ENCODE data around the gene UCK2. TPM values are rescaled to one million over a fixed set of nuclear protein-coding genes. Genes with fewer than 3 reads are reported as not detected.

UCK2 gene
- total and polyA plus RNA-seq, 10 of the 15 experiments (the other 5 are each of a cell fraction or from before 2014, with no cell fraction given) = 55.3 to 106 (median 84.9) TPM

DNA sequence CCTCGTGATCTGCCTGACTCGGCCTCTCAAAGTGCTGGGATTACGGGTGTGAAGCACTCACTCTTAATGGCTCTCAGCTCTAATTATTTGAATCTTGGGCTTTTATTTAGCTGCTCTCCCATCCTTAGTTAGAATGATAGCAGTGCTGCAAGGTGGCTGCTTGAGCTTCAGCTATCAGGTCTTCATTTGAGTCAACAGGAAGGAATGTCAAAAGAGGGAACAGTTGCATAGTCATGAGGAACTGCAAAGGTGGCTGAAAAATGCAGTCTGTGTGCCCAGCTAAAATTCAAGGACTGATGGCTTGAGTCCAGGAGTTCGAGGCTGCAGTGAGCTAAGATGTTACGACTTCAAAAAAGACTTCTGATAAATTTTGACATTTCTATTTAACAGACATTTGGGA, 55.6 kb downstream of the UCK2 start:
- CTCF ChIA-PET = interaction anchor here (0.7 to 3.1 kb wide), 9 partner anchors 9 to 281 kb away, joined by 3 to 18 read pairs (median 8); partner anchors contain the start of gene UCK2
- H4K20me1 ChIP-seq (ENCODE audit: control insufficient read depth, insufficient read depth) = no peaks in the 10 kb centered on the region

More for the DNA sequence above, 55.6 kb downstream of the UCK2 start:
- RAD21 ChIA-PET (ENCODE audit: unreplicated experiment) = interaction anchor here (1.0 to 4.9 kb wide), 6 partner anchors 11 to 56 kb away, joined by 3 to 37 read pairs (median 16); partner anchors contain the start of gene UCK2
- ATAC-seq (no peak), DNase-seq (ENCODE audit: low read depth, low spot score) (no peak), FAIRE-seq (no peak)
- H3K79me2 ChIP-seq (ENCODE audit: control insufficient read depth, insufficient read depth, low read length) = peaks cover 92% of the 10 kb centered on the region
- SMC1A ChIA-PET (ENCODE audit: uncharacterized antibody, unreplicated experiment) = interaction anchor here (0.9 to 5.8 kb wide), 15 partner anchors 10 to 607 kb away, joined by 3 to 49 read pairs (median 12); no protein-coding TSS in a partner anchor
- TF ChIP-seq, protein P1, sequence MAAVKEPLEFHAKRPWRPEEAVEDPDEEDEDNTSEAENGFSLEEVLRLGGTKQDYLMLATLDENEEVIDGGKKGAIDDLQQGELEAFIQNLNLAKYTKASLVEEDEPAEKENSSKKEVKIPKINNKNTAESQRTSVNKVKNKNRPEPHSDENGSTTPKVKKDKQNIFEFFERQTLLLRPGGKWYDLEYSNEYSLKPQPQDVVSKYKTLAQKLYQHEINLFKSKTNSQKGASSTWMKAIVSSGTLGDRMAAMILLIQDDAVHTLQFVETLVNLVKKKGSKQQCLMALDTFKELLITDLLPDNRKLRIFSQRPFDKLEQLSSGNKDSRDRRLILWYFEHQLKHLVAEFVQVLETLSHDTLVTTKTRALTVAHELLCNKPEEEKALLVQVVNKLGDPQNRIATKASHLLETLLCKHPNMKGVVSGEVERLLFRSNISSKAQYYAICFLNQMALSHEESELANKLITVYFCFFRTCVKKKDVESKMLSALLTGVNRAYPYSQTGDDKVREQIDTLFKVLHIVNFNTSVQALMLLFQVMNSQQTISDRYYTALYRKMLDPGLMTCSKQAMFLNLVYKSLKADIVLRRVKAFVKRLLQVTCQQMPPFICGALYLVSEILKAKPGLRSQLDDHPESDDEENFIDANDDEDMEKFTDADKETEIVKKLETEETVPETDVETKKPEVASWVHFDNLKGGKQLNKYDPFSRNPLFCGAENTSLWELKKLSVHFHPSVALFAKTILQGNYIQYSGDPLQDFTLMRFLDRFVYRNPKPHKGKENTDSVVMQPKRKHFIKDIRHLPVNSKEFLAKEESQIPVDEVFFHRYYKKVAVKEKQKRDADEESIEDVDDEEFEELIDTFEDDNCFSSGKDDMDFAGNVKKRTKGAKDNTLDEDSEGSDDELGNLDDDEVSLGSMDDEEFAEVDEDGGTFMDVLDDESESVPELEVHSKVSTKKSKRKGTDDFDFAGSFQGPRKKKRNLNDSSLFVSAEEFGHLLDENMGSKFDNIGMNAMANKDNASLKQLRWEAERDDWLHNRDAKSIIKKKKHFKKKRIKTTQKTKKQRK (IDR thresholded peaks at IDR 0.05; ENCODE audit: low read depth, low read length) = no peak
- 0 out of 2 replicates have a peak, but pooled peaks have one; percentile 19 for TF ChIP-seq EED (IDR thresholded peaks at IDR 0.05; ENCODE audit: low read depth)
- TF ChIP-seq BACH1 (IDR thresholded peaks at IDR 0.05; ENCODE audit: borderline replicate concordance) = no peak
- TF ChIP-seq CREB1 (IDR thresholded peaks at IDR 0.05; ENCODE audit: low read depth) = no peak
- no peak for TF ChIP-seq HDAC6 (IDR thresholded peaks at IDR 0.05; ENCODE audit: unreplicated experiment)
- no peak for TF ChIP-seq SREBF1 (IDR thresholded peaks at IDR 0.05; ENCODE audit: low read length)
- TF ChIP-seq, protein P2, sequence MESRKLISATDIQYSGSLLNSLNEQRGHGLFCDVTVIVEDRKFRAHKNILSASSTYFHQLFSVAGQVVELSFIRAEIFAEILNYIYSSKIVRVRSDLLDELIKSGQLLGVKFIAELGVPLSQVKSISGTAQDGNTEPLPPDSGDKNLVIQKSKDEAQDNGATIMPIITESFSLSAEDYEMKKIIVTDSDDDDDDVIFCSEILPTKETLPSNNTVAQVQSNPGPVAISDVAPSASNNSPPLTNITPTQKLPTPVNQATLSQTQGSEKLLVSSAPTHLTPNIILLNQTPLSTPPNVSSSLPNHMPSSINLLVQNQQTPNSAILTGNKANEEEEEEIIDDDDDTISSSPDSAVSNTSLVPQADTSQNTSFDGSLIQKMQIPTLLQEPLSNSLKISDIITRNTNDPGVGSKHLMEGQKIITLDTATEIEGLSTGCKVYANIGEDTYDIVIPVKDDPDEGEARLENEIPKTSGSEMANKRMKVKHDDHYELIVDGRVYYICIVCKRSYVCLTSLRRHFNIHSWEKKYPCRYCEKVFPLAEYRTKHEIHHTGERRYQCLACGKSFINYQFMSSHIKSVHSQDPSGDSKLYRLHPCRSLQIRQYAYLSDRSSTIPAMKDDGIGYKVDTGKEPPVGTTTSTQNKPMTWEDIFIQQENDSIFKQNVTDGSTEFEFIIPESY (IDR thresholded peaks at IDR 0.05) = no peak
- 0 out of 2 replicates have a peak, but pooled peaks have one; percentile 33 for TF ChIP-seq JUNB (IDR thresholded peaks at IDR 0.05)
- no peak for TF ChIP-seq RELA (IDR thresholded peaks at IDR 0.05; ENCODE audit: borderline replicate concordance, partially characterized antibody)
- TF ChIP-seq SPI1 (IDR thresholded peaks at IDR 0.05; ENCODE audit: borderline replicate concordance, insufficient read depth, low read depth, low read length) = 0 out of 2 replicates have a peak, but pooled peaks have one; percentile 32
- peaks cover 65% of the 10 kb centered on the region for H3K4me1 ChIP-seq (ENCODE audit: control insufficient read depth, insufficient read depth, low read length)
- no peak overlapping the region for H3K4me2 ChIP-seq (ENCODE audit: control insufficient read depth, insufficient read depth)
- no peak overlapping the region for H3K27ac ChIP-seq (ENCODE audit: control insufficient read depth, insufficient read depth)
- in situ Hi-C loops (cut with MboI) (loop anchor here (5.0 kb wide), 1 partner anchor 36 kb away; no protein-coding TSS in a partner anchor), intact Hi-C loops (cut with micrococcal nuclease; ENCODE audit: unreplicated experiment) (loop anchor here (5.0 kb wide), 1 partner anchor 41 kb away; no protein-coding TSS in a partner anchor)
- H2AFZ ChIP-seq (ENCODE audit: control insufficient read depth, low read depth, low read length) = no peak overlapping the region
- H3K9me3 ChIP-seq (replicated peaks; ENCODE audit: control insufficient read depth, insufficient read depth, low read length) = peaks cover 7% of the 10 kb centered on the region; the same call in 2 of the 3 replicates
- POLR2A ChIA-PET = interaction anchor here (0.8 to 2.6 kb wide), 4 partner anchors 10 to 54 kb away, joined by 3 to 16 read pairs (median 5); no protein-coding TSS in a partner anchor
- 75% methylated on average over 5 of the region's 5 CpGs for WGBS (ENCODE audit: insufficient coverage, insufficient replicate concordance, low lambda C conversion rate, missing lambda C conversion rate)
- no peak overlapping the region for H3K4me3 ChIP-seq
- H3K27me3 ChIP-seq (replicated peaks in 1 of 2; ENCODE audit: control insufficient read depth in 2 of 2, insufficient read depth in 2 of 2, low read length in 1 of 2) = no peaks in the 10 kb centered on the region
- H3K9ac ChIP-seq (ENCODE audit: control insufficient read depth, insufficient read depth, low read length) = no peak overlapping the region
- H3K36me3 ChIP-seq (ENCODE audit: control insufficient read depth in 2 of 2, insufficient read depth in 2 of 2, low read length in 1 of 2) = peaks cover 0 to 2% of the 10 kb centered on the region in 2 experiments; a peak in 2 of 4 replicates
- BruUV-seq (replicated peaks) = no TSS peak
